Measurements from ENCODE around the gene SPCS3. TPM values are rescaled to one million over a fixed set of nuclear protein-coding genes. Genes with fewer than 3 reads are reported as not detected.
"Not testable (repeated sequence)": the region's sequence is repeated elsewhere in the genome, so short reads cannot be mapped to it uniquely, and the experiment has no call there.

Gene SPCS3
- total RNA-seq, 1 experiment from 2014 or later, result 49.2 TPM

DNA sequence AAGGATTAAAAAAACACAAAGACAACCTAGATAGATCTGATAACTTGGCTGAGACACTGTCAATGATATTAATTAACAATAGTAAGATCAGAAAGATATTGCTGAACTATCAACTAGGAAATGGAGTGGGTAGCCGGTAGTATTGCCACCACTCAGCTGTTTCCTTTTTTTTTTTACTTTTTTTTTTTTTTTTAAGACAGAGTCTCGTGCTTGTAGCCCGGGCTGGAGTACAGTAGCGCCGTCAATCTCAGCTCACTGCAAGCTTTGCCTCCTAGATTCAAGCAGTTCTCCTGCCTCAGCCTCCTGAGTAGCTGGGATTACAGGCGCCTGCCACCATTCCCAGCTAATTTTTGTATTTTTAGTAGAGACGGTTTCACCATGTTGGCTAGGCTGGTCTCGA, 5.1 kb downstream of the SPCS3 start:
- peaks cover 31% of the 10 kb centered on the region for H3K36me3 ChIP-seq
- not testable (repeated sequence) for H3K4me3 ChIP-seq, DNase-seq

GRCh38 chr4:176333076-176333475, 13.3 kb downstream of the SPCS3 start:
- Histone ChIP-seq H3K9me3 (no peaks in the 10 kb centered on the region), H3K36me3 (peaks cover 18% of the 10 kb centered on the region), H3K27me3 (no peaks in the 10 kb centered on the region), H3K4me3 (no peak overlapping the region)
- no peak for DNase-seq

More for the DNA sequence above, 5.1 kb downstream of the SPCS3 start:
- H3K9me3 ChIP-seq, H3K27me3 ChIP-seq: not testable (repeated sequence)

GRCh38 chr4:176334066-176334465, 14.3 kb downstream of the SPCS3 start:
- no peak overlapping the region for H3K4me3 ChIP-seq
- H3K36me3 ChIP-seq, result peaks cover 11% of the 10 kb centered on the region
- no peaks in the 10 kb centered on the region for H3K27me3 ChIP-seq
- no peak for DNase-seq
- H3K9me3 ChIP-seq, result no peaks in the 10 kb centered on the region

GRCh38 chr4:176335421-176335820, 15.7 kb downstream of the SPCS3 start:
- no peak overlapping the region for H3K4me3 ChIP-seq
- peaks cover under 1% of the 10 kb centered on the region; the same call in 1 of the 2 replicates for H3K36me3 ChIP-seq
- no peak for DNase-seq
- no peaks in the 10 kb centered on the region for H3K9me3 ChIP-seq
- no peaks in the 10 kb centered on the region for H3K27me3 ChIP-seq

DNA sequence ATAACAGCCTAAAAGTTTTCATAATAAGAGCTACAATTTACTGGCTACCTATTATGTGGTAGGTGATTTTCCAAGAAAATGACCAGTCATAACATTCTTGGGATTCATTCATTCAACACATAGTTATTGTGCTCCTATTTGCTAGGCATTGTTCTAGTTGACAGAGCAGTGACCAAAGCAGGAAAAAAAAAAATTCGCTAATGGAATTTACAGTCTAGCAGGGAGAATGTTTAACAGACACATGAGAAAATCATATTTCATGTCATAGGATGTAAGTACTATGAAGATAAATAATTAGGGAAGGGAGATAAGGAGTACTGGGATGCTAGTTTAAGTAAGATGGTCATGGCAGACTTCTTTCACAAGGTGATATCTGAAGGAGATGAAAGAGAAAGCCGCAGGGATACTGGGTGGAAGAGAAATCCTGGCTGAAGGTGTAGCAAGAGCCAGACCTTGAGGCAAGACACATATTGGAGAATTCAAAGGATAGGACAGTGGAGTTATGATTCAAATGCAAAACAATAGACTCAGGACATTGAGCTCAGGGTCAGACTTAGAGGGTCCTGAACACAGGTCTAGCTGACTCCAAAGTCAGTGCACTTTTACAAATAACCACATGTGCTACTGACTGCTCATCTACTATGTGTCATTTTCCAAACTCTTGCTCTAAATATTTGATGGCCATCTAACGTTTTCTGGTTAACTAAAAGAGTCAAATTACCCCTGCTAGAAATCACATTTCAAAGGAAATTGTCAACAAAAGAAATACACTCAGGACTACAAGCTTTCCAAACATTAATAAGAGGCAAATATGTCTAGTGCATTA, 20.4 kb downstream of the SPCS3 start:
- H3K27me3 ChIP-seq, result no peaks in the 10 kb centered on the region
- H3K4me3 ChIP-seq, result no peak overlapping the region
- peaks cover 4% of the 10 kb centered on the region; the same call in 1 of the 2 replicates for H3K9me3 ChIP-seq
- H3K36me3 ChIP-seq, result no peaks in the 10 kb centered on the region
- no peak for DNase-seq

- DNase-seq, result no peak
- no peak overlapping the region for H3K4me3 ChIP-seq
- no peaks in the 10 kb centered on the region for H3K27me3 ChIP-seq
- H3K9me3 ChIP-seq, result peaks cover 4% of the 10 kb centered on the region; the same call in 1 of the 2 replicates
- H3K36me3 ChIP-seq, result no peaks in the 10 kb centered on the region
These were observed 21.3 kb downstream of the SPCS3 start for GRCh38 chr4:176340871-176341685.

GRCh38 chr4:176342384-176342783, 22.6 kb downstream of the SPCS3 start:
- H3K9me3 ChIP-seq, result peaks cover 4% of the 10 kb centered on the region; the same call in 1 of the 2 replicates
- H3K36me3 ChIP-seq, result no peaks in the 10 kb centered on the region
- H3K27me3 ChIP-seq, result no peaks in the 10 kb centered on the region
- H3K4me3 ChIP-seq, result no peak overlapping the region
- no peak for DNase-seq

GRCh38 chr4:176343286-176343685, 23.5 kb downstream of the SPCS3 start:
- peaks cover 4% of the 10 kb centered on the region; the same call in 1 of the 2 replicates for H3K9me3 ChIP-seq
- DNase-seq, result no peak
- H3K27me3 ChIP-seq, result no peaks in the 10 kb centered on the region

GRCh38 chr4:176345346-176345745, 25.6 kb downstream of the SPCS3 start:
- H3K36me3 ChIP-seq, H3K27me3 ChIP-seq, H3K4me3 ChIP-seq, H3K9me3 ChIP-seq, DNase-seq: not testable (repeated sequence)

More at GRCh38 chr4:176343286-176343685, 23.5 kb downstream of the SPCS3 start:
- no peak overlapping the region for H3K4me3 ChIP-seq
- H3K36me3 ChIP-seq, result no peaks in the 10 kb centered on the region

DNA sequence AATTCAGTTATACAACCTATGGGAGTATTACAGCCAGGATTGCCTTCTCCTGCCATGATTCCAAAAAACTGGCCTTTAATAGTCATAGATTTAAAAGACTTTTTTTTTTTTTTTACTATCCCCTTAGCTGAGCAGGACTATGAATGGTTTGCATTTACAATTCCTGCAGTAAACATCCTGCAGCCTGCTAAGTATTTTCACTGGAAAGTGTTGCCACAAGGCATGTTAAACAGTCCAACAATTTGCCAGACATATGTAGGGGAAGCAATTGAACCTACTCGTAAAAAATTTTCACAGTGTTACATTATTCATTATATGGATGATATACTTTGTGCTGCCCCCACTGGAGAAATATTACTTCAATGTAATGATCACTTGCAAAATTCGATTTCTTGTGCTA, 27.1 kb downstream of the SPCS3 start:
- not testable (repeated sequence) for DNase-seq, H3K9me3 ChIP-seq, H3K27me3 ChIP-seq, H3K4me3 ChIP-seq, H3K36me3 ChIP-seq

DNA sequence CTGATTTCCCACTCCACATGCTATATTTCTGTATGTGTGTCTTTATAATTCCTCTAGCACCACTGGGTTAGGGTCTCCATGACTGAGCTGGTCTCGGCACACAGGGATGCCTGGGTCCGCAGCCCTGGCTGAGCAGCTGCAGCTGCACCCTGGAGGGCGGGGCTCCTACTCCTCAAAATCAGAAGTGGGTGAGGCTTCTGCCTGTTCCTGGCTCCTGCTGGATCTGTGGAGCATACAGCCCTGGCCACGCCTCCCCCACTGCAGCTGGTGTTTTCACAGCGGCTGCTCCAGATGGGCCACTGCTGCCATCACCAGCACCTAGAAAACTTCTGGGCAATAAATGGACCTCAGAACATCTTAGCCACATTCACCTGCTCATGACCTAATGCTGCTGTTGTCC, 30.9 kb downstream of the SPCS3 start:
- Histone ChIP-seq H3K4me3 (no peak overlapping the region), H3K9me3 (no peaks in the 10 kb centered on the region), H3K36me3 (no peaks in the 10 kb centered on the region), H3K27me3 (no peaks in the 10 kb centered on the region)
- DNase-seq, result no peak

GRCh38 chr4:176354884-176355283, 35.1 kb downstream of the SPCS3 start:
- H3K4me3 ChIP-seq, result no peak overlapping the region
- H3K9me3 ChIP-seq, result no peaks in the 10 kb centered on the region
- DNase-seq, result no peak
- H3K36me3 ChIP-seq, result no peaks in the 10 kb centered on the region
- H3K27me3 ChIP-seq, result no peaks in the 10 kb centered on the region

DNA sequence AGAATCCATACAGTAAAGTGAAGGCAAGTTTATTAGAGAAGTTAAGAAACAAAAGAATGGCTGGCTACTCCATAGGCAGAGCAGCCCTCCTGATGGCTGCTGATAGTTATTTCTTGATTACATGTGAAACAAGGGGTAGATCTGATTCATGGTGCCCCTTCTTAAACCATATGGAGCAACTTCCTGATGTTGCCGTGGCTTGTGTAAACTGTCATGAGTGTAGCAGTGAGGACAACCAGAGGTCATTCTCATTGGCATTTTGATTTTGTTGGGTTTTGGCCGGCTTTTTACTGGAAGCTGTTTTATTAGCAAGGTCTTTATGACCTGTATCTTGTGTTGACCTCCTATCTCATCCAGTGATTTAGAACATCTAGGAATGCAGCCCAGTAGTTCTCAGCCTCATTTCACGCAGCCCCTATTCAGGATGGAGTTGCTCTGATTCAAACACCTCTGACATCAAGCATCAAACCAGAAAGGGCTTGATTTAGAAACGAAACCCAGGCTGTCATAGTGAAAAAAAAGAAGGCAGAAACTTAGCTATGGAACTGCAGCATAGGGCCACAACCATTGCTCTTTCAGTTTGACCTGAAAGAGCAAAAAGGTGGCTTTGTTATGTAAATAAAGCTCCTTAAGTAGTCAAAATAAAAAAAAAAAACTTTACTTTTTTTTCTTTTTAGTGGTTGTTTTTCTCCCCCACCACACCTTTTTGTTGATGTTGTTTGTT, 37.8 kb downstream of the SPCS3 start:
- Histone ChIP-seq H3K4me3 (no peak overlapping the region), H3K9me3 (no peaks in the 10 kb centered on the region), H3K36me3 (no peaks in the 10 kb centered on the region), H3K27me3 (no peaks in the 10 kb centered on the region)
- no peak for DNase-seq

DNA sequence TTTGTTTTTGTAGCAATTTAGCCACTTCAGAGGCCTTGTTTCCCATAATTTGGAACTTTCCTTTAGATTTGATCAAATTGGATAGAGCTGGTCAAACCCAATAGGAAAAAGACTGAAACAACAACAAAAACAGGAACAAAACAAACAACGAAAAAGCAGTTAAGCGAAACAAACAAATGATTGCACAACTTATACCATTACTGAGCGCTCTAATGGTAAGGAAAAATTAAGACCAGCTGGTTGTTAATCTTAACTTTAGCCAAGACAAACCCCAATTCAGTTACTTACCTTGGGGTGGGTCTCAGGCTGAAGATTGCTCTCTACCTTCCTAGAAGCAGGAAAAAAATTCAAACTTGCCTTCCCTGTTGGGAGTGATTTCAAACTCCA, 38.3 kb downstream of the SPCS3 start:
- H3K27me3 ChIP-seq, result no peaks in the 10 kb centered on the region
- DNase-seq, result no peak
- H3K4me3 ChIP-seq, result no peak overlapping the region
- no peaks in the 10 kb centered on the region for H3K36me3 ChIP-seq
- H3K9me3 ChIP-seq, result no peaks in the 10 kb centered on the region

- H3K36me3 ChIP-seq, result no peaks in the 10 kb centered on the region
- no peak for DNase-seq
- no peak overlapping the region for H3K4me3 ChIP-seq
- H3K9me3 ChIP-seq, result no peaks in the 10 kb centered on the region
- H3K27me3 ChIP-seq, result no peaks in the 10 kb centered on the region
These were observed 39.8 kb downstream of the SPCS3 start for GRCh38 chr4:176359590-176359989.

DNA sequence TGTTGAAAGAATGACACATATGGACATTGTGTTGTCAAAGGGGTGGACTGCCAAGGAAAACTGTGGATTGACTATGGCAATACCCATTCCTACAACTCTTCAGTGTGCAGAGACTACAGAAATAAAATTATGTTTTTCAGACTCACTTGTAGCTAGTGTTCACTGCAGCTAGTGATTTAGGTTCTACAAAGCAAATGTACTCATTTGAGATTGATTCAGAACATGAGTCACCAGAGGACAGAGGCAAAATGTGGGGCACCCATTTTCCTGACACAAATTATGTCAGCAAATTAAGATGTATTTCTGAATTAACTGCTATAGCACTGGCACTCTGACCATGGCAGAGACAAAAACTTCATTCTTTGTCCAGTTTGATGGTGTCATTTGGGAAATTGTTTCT, 40.7 kb downstream of the SPCS3 start:
- Histone ChIP-seq H3K27me3 (no peaks in the 10 kb centered on the region), H3K4me3 (no peak overlapping the region), H3K36me3 (no peaks in the 10 kb centered on the region), H3K9me3 (no peaks in the 10 kb centered on the region)
- DNase-seq, result no peak

GRCh38 chr4:176363072-176363471, 43.3 kb downstream of the SPCS3 start:
- no peaks in the 10 kb centered on the region for H3K27me3 ChIP-seq
- H3K9me3 ChIP-seq, result no peaks in the 10 kb centered on the region
- DNase-seq, result no peak
- H3K4me3 ChIP-seq, result no peak overlapping the region
- no peaks in the 10 kb centered on the region for H3K36me3 ChIP-seq

Measured in MG63 (cell line).